NCI-H146 treated with DMSO at 0.1 percent for 48 hours (cell line): ENCODE data around the gene RFNG.

Source experiments
- DNase-seq: peaks from one replicate; lab custom pipeline; 2025; ENCODE audit not compliant: unreplicated experiment; lab: John Stamatoyannopoulos, UW

RFNG gene

DNA sequence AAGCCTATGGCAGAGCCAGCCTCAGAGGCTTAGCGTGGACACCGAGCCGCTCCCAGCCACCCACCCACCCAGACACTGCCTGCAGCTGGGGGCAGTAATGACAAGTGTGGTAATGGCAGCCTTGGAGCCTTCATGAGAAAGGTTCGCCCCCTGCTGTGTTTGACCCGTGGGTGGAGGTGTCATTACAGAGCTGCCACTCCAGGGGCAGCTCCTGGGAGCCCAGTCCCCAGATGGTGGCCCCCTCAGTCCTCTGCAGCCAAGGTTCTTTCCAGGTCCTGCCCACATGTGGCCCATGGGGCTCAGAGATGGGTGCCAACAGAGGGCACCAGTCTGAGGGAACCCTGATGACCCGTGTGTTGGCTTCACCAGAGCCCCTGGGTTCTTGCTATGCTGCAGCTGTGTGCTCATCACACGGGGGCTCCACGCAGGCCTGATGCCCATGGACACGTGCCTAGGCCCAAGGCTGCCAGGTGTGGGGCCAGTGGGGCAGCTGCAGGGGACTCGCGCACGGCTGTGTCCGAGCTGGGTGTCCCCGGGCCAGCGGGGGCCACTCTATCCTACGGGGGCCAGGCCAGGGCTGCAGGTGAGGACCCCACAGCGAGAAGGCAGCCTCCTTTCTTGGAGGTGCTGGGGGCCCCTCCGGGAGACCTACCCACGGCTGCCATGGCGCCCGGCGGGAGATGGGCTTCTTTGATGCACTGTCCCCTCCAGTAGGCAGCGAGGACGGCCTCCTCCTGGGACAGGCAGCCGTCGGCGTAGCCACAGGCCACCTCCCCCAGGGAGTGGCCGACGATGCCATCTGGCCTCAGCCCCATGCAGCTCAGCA lies 38.3 kb upstream of the RFNG start:
- no peak for DNase-seq

GRCh38 chr17:82088838-82089722 lies 37.5 kb upstream of the RFNG start:
- DNase-seq = no peak

GRCh38 chr17:82087961-82088837 lies 36.6 kb upstream of the RFNG start:
- DNase-seq = no peak

- no peak for DNase-seq
Measured at GRCh38 chr17:82086941-82087906, 35.6 kb upstream of the RFNG start.

DNA sequence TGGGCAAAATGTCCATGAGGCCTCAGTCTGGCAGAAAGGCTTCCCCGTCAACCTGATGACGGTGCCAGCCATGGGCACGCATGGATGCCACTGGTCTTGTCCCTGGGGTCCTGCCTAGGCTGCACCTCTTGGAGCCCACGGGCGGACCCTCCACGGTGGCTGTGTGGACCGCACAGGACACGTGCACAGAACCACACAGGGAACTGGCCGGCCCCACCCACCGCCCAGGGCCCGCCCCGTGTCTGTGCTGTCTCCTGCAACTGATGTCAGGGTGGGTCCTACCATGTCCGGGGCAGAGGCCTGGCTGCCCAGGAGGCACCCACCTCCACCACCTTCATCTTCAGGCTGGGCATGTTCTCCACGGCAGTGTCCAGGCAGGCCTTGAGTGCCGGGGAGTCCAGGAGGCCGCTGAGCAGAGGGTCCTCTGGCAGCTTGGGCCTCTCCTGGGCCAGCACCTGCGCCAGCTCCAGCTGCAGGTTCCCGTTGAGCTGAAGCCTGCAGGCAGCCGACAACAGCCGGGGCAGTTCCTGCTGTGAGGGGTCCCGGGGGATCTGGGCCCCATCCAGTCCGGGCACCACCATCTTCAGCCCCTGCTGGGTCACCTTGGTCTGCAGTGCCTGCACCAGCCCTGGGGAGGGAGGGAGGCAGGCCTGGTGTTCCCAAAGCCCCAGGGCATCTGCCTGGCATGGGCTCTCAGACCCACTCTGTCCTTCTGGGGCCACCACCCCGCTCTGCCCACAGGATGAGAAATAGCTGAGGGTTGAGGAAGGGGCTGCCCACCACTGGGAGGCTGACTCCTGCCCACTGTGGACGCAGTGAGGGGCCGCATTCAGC lies 34.5 kb upstream of the RFNG start:
- no peak for DNase-seq

GRCh38 chr17:82085031-82085861 lies 33.6 kb upstream of the RFNG start:
- DNase-seq = no peak

DNA sequence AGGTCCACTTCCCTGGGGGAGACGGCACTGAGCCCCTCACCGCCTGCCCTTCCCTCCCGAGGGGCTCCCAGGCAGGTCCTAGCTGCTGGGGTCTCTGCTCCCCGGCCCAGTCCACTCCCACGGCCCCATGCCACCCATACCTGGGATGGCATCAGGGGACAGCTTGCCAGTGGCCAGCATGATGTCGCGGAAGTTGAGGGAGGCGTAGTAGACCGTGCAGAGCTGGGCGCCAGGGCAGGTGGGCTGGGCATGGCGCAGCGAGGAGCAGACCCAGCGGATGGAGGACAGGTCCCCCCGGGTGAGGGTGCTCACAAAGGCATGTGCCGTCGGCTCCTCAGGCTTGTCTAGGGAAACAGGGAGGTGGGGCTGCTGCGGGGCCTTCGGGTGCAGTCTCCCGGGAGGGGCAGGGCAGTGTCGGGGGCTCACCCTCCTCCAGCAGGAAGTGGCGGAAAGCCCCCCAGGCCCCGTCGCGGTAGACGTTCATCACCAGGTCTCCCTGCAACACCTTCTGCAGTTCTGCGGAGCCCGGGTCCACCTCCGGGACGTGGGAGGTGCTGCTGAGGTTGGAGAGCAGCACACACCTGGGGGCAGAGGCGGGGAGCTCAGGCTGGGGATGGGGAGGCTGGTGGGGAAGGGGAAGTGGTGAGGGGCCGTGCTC lies 32.9 kb upstream of the RFNG start:
- no peak for DNase-seq

GRCh38 chr17:82083533-82084359 lies 32.1 kb upstream of the RFNG start:
- DNase-seq = no peak

DNA sequence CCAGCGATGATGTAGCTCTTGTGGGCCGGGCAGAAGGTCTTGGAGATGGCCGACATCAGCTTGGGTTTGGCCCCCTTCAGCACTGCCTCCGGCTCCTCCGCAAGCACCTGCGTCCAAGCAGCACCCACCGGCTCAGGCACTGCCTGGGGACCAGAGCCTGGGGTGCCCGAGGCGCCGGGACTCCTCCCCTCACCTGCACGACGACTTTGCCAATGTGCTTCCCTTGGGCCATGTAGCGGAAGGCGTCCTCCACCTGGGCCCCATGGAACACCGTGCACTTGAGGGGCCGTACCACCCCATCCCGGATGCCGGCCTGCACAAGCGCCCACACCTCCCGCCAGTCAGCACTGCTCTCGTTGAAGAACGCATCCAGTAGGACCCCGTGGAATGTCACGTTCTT lies 31.4 kb upstream of the RFNG start:
- DNase-seq = no peak

DNA sequence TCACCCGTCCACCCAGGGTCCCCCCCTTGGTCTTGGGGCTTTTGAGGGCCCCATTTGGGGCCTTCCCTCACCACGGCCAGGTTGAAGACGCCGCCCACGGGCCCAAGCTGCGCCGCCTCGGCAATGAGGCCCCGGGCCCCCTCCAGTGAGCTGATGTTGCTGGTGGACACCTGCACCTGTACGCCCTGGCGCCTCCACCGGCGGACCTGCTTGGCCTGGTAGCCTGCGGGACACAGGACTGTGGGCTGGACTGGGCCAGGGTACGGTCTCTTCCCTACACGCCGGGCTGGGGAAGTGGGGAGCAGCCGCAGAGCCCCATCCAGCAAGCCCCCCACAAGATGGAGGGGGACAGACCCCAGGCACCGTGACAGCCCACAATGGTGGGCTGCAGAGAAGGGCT lies 30.8 kb upstream of the RFNG start:
- DNase-seq = no peak

- no peak for DNase-seq
Measured at GRCh38 chr17:82081966-82082365, 30.4 kb upstream of the RFNG start.

GRCh38 chr17:82081546-82081945 lies 29.9 kb upstream of the RFNG start:
- DNase-seq = no peak

- no peak for DNase-seq
Measured at GRCh38 chr17:82080789-82081464, 29.3 kb upstream of the RFNG start.

- DNase-seq = no peak
Measured at GRCh38 chr17:82080048-82080788, 28.6 kb upstream of the RFNG start.

DNA sequence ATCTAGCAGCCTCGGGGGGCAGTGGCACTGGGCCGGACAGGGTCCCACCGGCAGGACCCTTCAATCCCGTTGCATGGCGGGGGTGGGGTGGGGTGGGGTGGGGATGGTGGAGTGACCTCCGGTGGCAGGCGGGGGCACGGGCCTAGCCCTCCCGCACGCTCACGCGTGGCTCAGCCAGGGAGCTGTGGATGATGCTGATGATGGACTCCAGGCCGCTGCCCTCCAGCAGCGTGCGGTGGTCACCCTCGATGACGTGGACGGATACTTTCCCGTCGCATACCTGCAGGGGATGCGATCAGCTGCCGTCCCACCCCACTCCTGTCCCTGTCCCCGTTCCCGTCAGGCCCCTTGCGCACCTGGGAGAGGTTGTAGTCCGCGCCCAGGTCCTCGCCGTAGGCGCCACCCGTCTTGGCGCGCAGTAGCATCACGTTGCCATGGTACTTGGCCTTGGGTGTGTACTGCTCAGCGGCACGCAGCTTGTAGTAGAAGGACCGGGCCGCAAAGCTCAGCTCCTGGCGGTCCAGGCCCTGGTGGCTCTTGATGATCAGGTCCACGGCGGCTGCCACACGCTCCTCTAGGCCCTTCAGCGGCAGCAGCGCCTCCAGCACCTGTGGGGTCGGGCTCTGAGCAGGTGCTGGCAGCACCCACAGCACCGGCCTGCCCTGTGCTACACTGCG lies 27.5 kb upstream of the RFNG start:
- no peak for DNase-seq
